SK-N-SH (cell line): ENCODE data around the gene TCTN2.

ENCODE experiments used
- EP300 ChIP-seq, 2 experiments: IDR thresholded peaks; 2 replicates each; pipeline versions ENCODE4 v1.4.0 to v1.6.1; 2012; ENCODE audit warnings: borderline replicate concordance in 1 of 2, low read depth in 1 of 2, low read length in 1 of 2
- FOXM1 ChIP-seq: IDR thresholded peaks from 2 replicates; pipeline ENCODE4 v1.4.0; 2012; ENCODE audit warnings: low read depth, mild to moderate bottlenecking
- NRF1 ChIP-seq: IDR thresholded peaks from 2 replicates; pipeline ENCODE4 v1.6.1; 2012; ENCODE audit warnings: low read depth, mild to moderate bottlenecking, low read length
- POLR2AphosphoS5 ChIP-seq: IDR thresholded peaks from 2 replicates; pipeline ENCODE4 v1.6.1; 2012; ENCODE audit warnings: low read depth, low read length
- RAD21 ChIP-seq: IDR thresholded peaks from 2 replicates; pipeline ENCODE4 v1.6.1; 2012; ENCODE audit warnings: mild to moderate bottlenecking, low read length
- SIN3A ChIP-seq: IDR thresholded peaks from 2 replicates; pipeline ENCODE4 v1.6.1; 2012; ENCODE audit warnings: low read depth, mild to moderate bottlenecking, low read length, moderate library complexity, borderline replicate concordance
- TAF1 ChIP-seq: IDR thresholded peaks from 2 replicates; pipeline ENCODE4 v1.6.1; 2012; ENCODE audit warnings: low read depth, mild to moderate bottlenecking, low read length, moderate library complexity, borderline replicate concordance
- TF ChIP-seq, protein P1 (sequence below): IDR thresholded peaks from 2 replicates; pipeline ENCODE4 v1.6.1; 2012; ENCODE audit warnings: mild to moderate bottlenecking, low read depth, low read length, moderate library complexity
- TF ChIP-seq, protein P2 (sequence below): fragments of 200-600 bp; sonication (generic); IDR thresholded peaks from 2 replicates; pipeline ENCODE4 v1.6.1; 2017; ENCODE audit warnings: antibody characterized with exemption, mild to moderate bottlenecking, moderate library complexity
- TF ChIP-seq, protein P3 (sequence below): fragments of 150-350 bp; IDR thresholded peaks from 2 replicates; pipeline ENCODE4 v1.6.1; 2016; ENCODE audit warnings: mild to moderate bottlenecking, low read depth, low read length
- TF ChIP-seq, protein P4 (sequence below): IDR thresholded peaks from 2 replicates; pipeline ENCODE4 v1.4.0; 2012; ENCODE audit warnings: low read depth, borderline replicate concordance

DNA sequence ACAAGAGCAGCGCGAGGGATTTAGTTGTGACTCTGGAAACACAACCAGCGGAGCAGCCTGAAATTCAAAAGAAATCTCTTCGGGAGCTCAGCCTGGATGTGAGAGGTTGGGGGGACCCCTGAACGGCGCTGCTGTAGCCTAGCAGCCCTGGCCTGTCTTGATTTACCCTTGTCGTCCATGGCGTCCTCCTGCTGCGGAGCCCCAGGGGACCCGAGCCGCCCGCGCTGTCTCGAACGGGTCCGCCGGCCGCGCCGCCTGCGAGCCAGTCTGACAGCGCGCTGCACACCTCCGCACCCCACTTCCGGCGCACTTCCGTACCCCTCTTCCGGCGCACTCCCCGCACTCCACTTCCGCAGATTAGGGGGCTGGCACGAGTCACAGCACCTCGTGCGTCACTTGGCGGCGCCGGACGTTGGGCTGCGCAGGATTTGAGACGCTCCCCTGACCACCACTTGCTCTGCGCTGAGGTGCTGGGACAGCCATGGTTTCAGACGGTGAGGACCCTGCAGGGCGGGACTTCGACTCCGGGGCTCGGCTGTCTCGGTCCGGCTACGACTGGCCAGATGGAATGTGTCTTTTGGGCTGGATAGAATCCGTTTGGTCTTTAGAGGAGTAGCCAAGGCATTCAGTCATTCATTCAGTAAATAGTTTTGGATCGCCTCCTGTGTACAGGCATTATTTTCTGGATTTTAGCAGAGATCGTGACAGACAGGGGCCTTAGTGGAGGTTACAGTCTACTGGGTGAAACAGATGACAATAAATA lies 37.4 kb upstream of the TCTN2 start, which contains the start of the genes EIF2B1 and GTF2H3:
- TF ChIP-seq, protein P1, sequence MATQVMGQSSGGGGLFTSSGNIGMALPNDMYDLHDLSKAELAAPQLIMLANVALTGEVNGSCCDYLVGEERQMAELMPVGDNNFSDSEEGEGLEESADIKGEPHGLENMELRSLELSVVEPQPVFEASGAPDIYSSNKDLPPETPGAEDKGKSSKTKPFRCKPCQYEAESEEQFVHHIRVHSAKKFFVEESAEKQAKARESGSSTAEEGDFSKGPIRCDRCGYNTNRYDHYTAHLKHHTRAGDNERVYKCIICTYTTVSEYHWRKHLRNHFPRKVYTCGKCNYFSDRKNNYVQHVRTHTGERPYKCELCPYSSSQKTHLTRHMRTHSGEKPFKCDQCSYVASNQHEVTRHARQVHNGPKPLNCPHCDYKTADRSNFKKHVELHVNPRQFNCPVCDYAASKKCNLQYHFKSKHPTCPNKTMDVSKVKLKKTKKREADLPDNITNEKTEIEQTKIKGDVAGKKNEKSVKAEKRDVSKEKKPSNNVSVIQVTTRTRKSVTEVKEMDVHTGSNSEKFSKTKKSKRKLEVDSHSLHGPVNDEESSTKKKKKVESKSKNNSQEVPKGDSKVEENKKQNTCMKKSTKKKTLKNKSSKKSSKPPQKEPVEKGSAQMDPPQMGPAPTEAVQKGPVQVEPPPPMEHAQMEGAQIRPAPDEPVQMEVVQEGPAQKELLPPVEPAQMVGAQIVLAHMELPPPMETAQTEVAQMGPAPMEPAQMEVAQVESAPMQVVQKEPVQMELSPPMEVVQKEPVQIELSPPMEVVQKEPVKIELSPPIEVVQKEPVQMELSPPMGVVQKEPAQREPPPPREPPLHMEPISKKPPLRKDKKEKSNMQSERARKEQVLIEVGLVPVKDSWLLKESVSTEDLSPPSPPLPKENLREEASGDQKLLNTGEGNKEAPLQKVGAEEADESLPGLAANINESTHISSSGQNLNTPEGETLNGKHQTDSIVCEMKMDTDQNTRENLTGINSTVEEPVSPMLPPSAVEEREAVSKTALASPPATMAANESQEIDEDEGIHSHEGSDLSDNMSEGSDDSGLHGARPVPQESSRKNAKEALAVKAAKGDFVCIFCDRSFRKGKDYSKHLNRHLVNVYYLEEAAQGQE = peak; percentile 51; the same call in 1 of the 2 replicates
- TF ChIP-seq, protein P2, sequence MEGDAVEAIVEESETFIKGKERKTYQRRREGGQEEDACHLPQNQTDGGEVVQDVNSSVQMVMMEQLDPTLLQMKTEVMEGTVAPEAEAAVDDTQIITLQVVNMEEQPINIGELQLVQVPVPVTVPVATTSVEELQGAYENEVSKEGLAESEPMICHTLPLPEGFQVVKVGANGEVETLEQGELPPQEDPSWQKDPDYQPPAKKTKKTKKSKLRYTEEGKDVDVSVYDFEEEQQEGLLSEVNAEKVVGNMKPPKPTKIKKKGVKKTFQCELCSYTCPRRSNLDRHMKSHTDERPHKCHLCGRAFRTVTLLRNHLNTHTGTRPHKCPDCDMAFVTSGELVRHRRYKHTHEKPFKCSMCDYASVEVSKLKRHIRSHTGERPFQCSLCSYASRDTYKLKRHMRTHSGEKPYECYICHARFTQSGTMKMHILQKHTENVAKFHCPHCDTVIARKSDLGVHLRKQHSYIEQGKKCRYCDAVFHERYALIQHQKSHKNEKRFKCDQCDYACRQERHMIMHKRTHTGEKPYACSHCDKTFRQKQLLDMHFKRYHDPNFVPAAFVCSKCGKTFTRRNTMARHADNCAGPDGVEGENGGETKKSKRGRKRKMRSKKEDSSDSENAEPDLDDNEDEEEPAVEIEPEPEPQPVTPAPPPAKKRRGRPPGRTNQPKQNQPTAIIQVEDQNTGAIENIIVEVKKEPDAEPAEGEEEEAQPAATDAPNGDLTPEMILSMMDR = no peak
- TF ChIP-seq POLR2AphosphoS5 (peak; percentile 99), EP300 (IDR thresholded peaks at IDR 0.05; ENCODE audit: borderline replicate concordance in 1 of 2, low read depth in 1 of 2, low read length in 1 of 2) (no peak), RAD21 (no peak), NRF1 (peak; percentile 44; the same call in 1 of the 2 replicates), TAF1 (peak; percentile 96), FOXM1 (no peak), SIN3A (peak; percentile 97)
- TF ChIP-seq, protein P3, sequence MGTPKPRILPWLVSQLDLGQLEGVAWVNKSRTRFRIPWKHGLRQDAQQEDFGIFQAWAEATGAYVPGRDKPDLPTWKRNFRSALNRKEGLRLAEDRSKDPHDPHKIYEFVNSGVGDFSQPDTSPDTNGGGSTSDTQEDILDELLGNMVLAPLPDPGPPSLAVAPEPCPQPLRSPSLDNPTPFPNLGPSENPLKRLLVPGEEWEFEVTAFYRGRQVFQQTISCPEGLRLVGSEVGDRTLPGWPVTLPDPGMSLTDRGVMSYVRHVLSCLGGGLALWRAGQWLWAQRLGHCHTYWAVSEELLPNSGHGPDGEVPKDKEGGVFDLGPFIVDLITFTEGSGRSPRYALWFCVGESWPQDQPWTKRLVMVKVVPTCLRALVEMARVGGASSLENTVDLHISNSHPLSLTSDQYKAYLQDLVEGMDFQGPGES = no peak
- TF ChIP-seq, protein P4, sequence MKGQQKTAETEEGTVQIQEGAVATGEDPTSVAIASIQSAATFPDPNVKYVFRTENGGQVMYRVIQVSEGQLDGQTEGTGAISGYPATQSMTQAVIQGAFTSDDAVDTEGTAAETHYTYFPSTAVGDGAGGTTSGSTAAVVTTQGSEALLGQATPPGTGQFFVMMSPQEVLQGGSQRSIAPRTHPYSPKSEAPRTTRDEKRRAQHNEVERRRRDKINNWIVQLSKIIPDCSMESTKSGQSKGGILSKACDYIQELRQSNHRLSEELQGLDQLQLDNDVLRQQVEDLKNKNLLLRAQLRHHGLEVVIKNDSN = no peak
